Measurements from ENCODE around the gene CFAP73.

Gene CFAP73

DNA sequence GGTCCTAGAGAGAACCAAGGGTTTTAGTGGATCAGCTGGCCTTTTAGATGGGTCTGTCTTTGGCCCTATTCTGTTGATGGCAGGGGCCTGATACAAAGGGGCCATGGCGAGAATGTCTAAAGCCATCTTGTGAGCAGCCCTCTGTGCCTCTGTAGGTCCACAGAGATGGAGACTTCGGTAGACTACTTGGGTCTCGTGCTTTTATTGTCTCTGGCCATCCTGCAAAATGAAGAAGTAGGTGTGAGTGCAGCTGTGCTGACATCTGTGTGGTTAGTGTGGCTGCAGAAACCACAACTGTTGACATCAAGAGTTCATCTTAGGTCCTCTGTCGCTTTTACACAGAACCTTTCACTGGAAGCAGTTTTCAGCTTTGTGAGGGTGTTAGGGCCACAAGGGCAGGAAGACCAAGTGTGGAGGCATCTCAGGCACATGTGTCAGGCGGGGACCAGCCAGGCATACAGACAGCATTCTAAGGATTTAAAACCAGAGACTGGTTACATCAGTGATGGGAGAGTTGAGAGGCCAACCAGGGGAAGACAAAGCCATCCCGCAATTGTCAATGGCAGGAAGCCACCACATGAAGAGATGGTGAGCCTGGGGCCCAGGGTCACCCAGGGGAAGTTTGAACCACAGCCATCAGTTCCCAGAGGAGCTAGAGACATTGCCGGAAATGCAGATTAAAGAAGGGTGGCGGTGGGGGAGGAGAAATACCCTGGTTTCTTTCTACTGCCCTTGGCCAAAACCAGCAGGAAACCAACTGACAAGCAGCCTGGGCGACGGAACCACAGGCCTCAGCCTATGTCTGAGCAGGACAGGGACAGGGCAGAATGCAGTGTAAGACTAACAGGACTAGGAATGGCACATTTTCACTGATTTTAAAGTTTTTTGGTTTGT is 58.8 kb downstream of the CFAP73 start:
- DNase-seq: peak in 14 of 51 donors; percentile 12 to 32 (median 22)
